Astrocyte (in vitro differentiated cells and primary cell): ENCODE data around the gene SCN2A. TPM values are rescaled to one million over a fixed set of nuclear protein-coding genes. Genes with fewer than 3 reads are reported as not detected.

Source experiments
- DNase-seq: peaks from one replicate; pipeline ENCODE4 v3.0.0-alpha.2; 2010; ENCODE audit warnings: low read depth
- FAIRE-seq: peaks from 2 replicates; lab custom pipeline; 2011; peaks lifted over from hg19 to GRCh38; lab: Jason Lieb, UNC
- H2AFZ ChIP-seq: 2 replicates; pipeline ENCODE4 v1.6.0; 2012; ENCODE audit warnings: low read depth, low read length, inconsistent platforms
- H3K27ac ChIP-seq: 2 replicates; pipeline ENCODE4 v1.5.1; 2011; ENCODE audit warnings: low read depth, low read length, inconsistent platforms
- H3K27me3 ChIP-seq: 2 replicates; pipeline ENCODE4 v1.6.0; 2011; ENCODE audit warnings: low read length, inconsistent platforms; ENCODE audit not compliant: insufficient read depth
- H3K36me3 ChIP-seq: 2 replicates; pipeline ENCODE4 v1.5.1; 2011; ENCODE audit warnings: low read length, inconsistent platforms; ENCODE audit not compliant: insufficient read depth
- H3K4me1 ChIP-seq: 2 replicates; pipeline ENCODE4 v1.5.1; 2011; ENCODE audit warnings: low read length, inconsistent platforms; ENCODE audit not compliant: insufficient read depth
- H3K4me2 ChIP-seq: 2 replicates; pipeline ENCODE4 v1.6.0; 2012; ENCODE audit warnings: low read length, inconsistent platforms
- H3K4me3 ChIP-seq: 2 replicates; pipeline ENCODE4 v1.5.1; 2011; ENCODE audit warnings: low read depth, mild to moderate bottlenecking, low read length, inconsistent platforms; ENCODE audit not compliant: insufficient read depth
- H3K79me2 ChIP-seq: 2 replicates; pipeline ENCODE4 v1.6.0; 2012; ENCODE audit warnings: mild to moderate bottlenecking, low read length, inconsistent platforms; ENCODE audit not compliant: insufficient read depth
- H3K9ac ChIP-seq: 2 replicates; pipeline ENCODE4 v1.6.0; 2012; ENCODE audit warnings: mild to moderate bottlenecking, low read length, inconsistent platforms
- H3K9me3 ChIP-seq: 2 replicates; pipeline ENCODE4 v1.5.1; 2012; ENCODE audit warnings: low read depth, mild to moderate bottlenecking, low read length, inconsistent platforms; ENCODE audit not compliant: insufficient read depth
- H4K20me1 ChIP-seq: 2 replicates; pipeline ENCODE4 v1.6.0; 2012; ENCODE audit warnings: low read length, inconsistent platforms; ENCODE audit not compliant: insufficient read depth
- H3K27ac Mint-ChIP-seq: one replicate; pipeline ENCODE4 v1.8.0; 2021; ENCODE audit warnings: mild to moderate bottlenecking, mixed read lengths; ENCODE audit not compliant: unreplicated experiment
- H3K27me3 Mint-ChIP-seq: one replicate; pipeline ENCODE4 v1.8.0; 2021; ENCODE audit warnings: low read depth, mixed read lengths; ENCODE audit not compliant: unreplicated experiment
- H3K36me3 Mint-ChIP-seq: one replicate; pipeline ENCODE4 v1.8.0; 2021; ENCODE audit warnings: low read depth, mixed read lengths; ENCODE audit not compliant: unreplicated experiment
- H3K4me1 Mint-ChIP-seq: one replicate; pipeline ENCODE4 v1.8.0; 2021; ENCODE audit warnings: low read depth, mixed read lengths; ENCODE audit not compliant: unreplicated experiment
- H3K4me3 Mint-ChIP-seq: one replicate; pipeline ENCODE4 v1.8.0; 2021; ENCODE audit warnings: mild to moderate bottlenecking, moderate library complexity, mixed read lengths; ENCODE audit not compliant: unreplicated experiment
- H3K9me3 Mint-ChIP-seq: one replicate; pipeline ENCODE4 v1.8.0; 2021; ENCODE audit warnings: mild to moderate bottlenecking, mixed read lengths; ENCODE audit not compliant: unreplicated experiment
- EZH2 ChIP-seq: IDR thresholded peaks from 2 replicates; pipeline ENCODE4 v1.6.1; 2012; ENCODE audit warnings: mild to moderate bottlenecking, low read length, inconsistent platforms; ENCODE audit not compliant: insufficient read depth
- total RNA-seq: library from RNA; stranded (reverse); gene quantifications from 2 replicates; pipeline ENCODE4 v1.2.1, GENCODE V29; 2021
- TF ChIP-seq, protein P1 (sequence below): IDR thresholded peaks from 2 replicates; pipeline ENCODE4 v1.5.1; 2011; ENCODE audit warnings: low read depth, mild to moderate bottlenecking, inconsistent platforms, low read length, moderate library complexity; ENCODE audit not compliant: insufficient read depth

The SCN2A gene
- total RNA-seq, 1 donor from 2014 or later, result 7.5 TPM

DNA sequence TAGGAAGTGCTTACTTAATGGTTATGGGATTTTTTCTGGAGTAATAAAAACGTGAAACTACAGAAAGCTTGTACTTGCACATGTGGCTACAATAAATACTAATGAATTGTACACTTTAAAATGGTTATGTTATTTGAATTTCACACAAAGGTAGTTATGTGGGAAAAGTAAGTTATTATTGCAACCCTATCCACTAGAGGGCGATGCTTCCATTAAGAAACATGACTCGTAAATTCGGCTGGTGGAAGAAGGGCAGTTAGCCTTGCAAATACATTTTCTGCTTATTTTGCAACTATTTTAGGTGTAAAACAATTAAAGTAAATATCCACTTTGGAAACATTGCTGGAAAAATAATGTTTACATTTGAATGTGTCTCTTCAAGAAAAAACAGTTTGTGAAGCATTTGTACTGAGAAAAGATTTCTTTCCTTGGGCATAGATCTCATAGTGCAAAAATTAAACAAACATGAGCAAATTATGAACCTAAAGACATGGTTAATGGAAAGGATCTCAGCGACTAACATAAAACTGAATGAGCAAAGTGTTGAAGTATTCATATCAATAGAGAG lies 162.2 kb downstream of the SCN2A start:
- Histone ChIP-seq H3K9ac (no peak overlapping the region), H3K36me3 (no peaks in the 10 kb centered on the region), H2AFZ (no peak overlapping the region), H4K20me1 (no peaks in the 10 kb centered on the region), H3K4me1 (peaks cover 3% of the 10 kb centered on the region), H3K27ac (no peak overlapping the region), H3K79me2 (no peaks in the 10 kb centered on the region), H3K4me2 (no peak overlapping the region), H3K27me3 (peaks cover 5% of the 10 kb centered on the region), H3K4me3 (no peak overlapping the region), H3K9me3 (no peaks in the 10 kb centered on the region)
- Mint-ChIP-seq H3K4me1 (peaks cover 14% of the 10 kb centered on the region), H3K4me3 (no peak overlapping the region), H3K27ac (no peak overlapping the region), H3K9me3 (no peaks in the 10 kb centered on the region), H3K36me3 (no peaks in the 10 kb centered on the region), H3K27me3 (peaks cover 2% of the 10 kb centered on the region)
- FAIRE-seq (peak; percentile 67), DNase-seq (peak; percentile 57)
- TF ChIP-seq, protein P1, sequence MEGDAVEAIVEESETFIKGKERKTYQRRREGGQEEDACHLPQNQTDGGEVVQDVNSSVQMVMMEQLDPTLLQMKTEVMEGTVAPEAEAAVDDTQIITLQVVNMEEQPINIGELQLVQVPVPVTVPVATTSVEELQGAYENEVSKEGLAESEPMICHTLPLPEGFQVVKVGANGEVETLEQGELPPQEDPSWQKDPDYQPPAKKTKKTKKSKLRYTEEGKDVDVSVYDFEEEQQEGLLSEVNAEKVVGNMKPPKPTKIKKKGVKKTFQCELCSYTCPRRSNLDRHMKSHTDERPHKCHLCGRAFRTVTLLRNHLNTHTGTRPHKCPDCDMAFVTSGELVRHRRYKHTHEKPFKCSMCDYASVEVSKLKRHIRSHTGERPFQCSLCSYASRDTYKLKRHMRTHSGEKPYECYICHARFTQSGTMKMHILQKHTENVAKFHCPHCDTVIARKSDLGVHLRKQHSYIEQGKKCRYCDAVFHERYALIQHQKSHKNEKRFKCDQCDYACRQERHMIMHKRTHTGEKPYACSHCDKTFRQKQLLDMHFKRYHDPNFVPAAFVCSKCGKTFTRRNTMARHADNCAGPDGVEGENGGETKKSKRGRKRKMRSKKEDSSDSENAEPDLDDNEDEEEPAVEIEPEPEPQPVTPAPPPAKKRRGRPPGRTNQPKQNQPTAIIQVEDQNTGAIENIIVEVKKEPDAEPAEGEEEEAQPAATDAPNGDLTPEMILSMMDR, result peak; percentile 75
- TF ChIP-seq EZH2, result no peak

DNA sequence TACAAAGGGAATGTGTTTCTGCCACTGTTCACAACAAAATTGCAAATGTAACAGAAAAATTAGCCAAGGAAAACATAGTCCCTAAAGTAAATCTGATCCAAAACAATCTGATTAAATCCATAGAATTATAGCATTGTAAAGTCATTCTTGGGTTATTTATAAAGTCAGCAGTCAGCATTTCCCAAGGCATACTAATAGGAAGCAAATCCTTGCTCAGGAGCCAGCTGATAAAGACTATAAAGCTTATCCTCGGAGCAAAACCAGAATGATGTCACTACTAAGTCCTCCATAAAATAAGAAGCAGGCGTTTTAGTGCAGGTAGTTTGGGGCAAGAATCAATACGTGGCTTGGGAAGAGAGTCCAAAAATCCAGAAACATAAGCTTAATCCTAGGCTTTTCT lies 162.9 kb downstream of the SCN2A start:
- peaks cover 2% of the 10 kb centered on the region for H3K27me3 Mint-ChIP-seq
- no peaks in the 10 kb centered on the region for H3K9me3 Mint-ChIP-seq
- Histone ChIP-seq H3K27me3 (peaks cover 5% of the 10 kb centered on the region), H3K4me3 (no peak overlapping the region), H2AFZ (no peak overlapping the region), H3K4me1 (peaks cover 5% of the 10 kb centered on the region), H3K9ac (no peak overlapping the region), H3K27ac (no peak overlapping the region), H3K36me3 (no peaks in the 10 kb centered on the region), H4K20me1 (no peaks in the 10 kb centered on the region), H3K4me2 (no peak overlapping the region), H3K9me3 (no peaks in the 10 kb centered on the region), H3K79me2 (no peaks in the 10 kb centered on the region)
- no peak overlapping the region for H3K27ac Mint-ChIP-seq
- TF ChIP-seq EZH2, result no peak
- TF ChIP-seq, protein P1, result no peak
- no peaks in the 10 kb centered on the region for H3K36me3 Mint-ChIP-seq
- no peak for FAIRE-seq
- no peak overlapping the region for H3K4me3 Mint-ChIP-seq
- DNase-seq, result no peak
- peaks cover 17% of the 10 kb centered on the region for H3K4me1 Mint-ChIP-seq

DNA sequence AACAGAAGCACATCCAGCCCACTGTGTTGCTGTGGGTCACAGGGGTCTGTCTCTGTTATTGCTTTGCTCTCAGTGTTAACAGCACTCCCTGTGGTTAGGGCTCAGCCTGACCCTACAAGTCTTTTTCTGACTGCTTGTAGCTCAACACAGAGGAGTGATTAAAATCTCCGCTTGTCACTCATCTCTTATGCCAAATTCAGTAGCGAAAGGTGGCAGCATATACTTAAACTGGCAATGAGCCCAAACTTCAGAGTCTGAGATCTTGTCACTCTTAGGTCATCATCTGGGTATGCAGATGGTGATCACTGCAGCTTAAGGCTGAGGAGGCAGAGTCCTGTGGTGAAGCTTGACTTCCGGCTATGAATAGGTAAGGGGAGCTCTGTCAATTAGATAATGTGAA lies 167.0 kb downstream of the SCN2A start:
- Histone ChIP-seq H3K4me2 (peak overlapping the region; percentile 9), H3K36me3 (no peaks in the 10 kb centered on the region), H3K27ac (no peak overlapping the region), H2AFZ (no peak overlapping the region), H3K4me1 (peaks cover 5% of the 10 kb centered on the region), H3K79me2 (no peaks in the 10 kb centered on the region), H3K27me3 (peaks cover 5% of the 10 kb centered on the region), H3K4me3 (no peak overlapping the region), H4K20me1 (no peaks in the 10 kb centered on the region), H3K9ac (no peak overlapping the region), H3K9me3 (no peaks in the 10 kb centered on the region)
- peaks cover 17% of the 10 kb centered on the region for H3K4me1 Mint-ChIP-seq
- no peak overlapping the region for H3K4me3 Mint-ChIP-seq
- H3K27ac Mint-ChIP-seq, result peak overlapping the region; percentile 37
- DNase-seq (peak; percentile 24), FAIRE-seq (no peak)
- peaks cover 2% of the 10 kb centered on the region for H3K27me3 Mint-ChIP-seq
- TF ChIP-seq, protein P1, result no peak
- TF ChIP-seq EZH2, result no peak
- H3K9me3 Mint-ChIP-seq, result no peaks in the 10 kb centered on the region
- no peaks in the 10 kb centered on the region for H3K36me3 Mint-ChIP-seq
